ENCODE measurements around the gene RASSF10. TPM values are rescaled to one million over a fixed set of nuclear protein-coding genes. Genes with fewer than 3 reads are reported as not detected.

Gene RASSF10
- total RNA-seq, 1 experiment from 2014 or later: not detected

DNA sequence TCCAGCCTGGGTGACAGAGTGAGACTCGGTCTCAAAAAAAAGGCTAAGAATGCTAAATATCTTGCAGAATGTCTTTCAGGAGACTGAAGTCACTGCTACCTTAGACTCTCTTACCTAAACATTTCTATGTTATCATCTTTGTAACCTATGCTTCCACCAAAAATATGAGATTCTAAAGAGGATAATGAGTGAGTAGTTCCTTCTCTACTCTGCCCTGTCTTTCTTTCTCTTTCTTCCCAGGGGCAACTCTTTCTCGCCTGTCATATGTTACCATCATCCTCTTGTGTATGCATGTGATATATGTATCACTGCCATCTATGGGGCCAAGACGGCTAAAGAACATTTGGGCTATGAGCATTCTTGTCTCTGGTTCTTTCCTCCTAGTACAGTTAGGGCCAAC is 9.0 kb upstream of the RASSF10 start:
- no peak for ATAC-seq
- RAD21 ChIA-PET (ENCODE audit: low non-redundant PET in 1 of 2, low total read pairs in 2 of 2, uncharacterized antibody in 2 of 2, unreplicated experiment in 2 of 2): no interaction called here
- Histone ChIP-seq H3K4me2 (ENCODE audit: low read length) (no peak overlapping the region), H3K9me3 (ENCODE audit: control insufficient read depth in 1 of 2, insufficient read depth in 1 of 2, low read depth in 1 of 2, low read length in 2 of 2) (no peaks in the 10 kb centered on the region), H3K4me3 (replicated peaks in 1 of 2; ENCODE audit: low read depth in 1 of 2, low read length in 2 of 2) (no peak overlapping the region), H3K79me2 (ENCODE audit: insufficient read depth, low read length) (no peaks in the 10 kb centered on the region), H3K27me3 (ENCODE audit: insufficient read depth, low read length) (no peaks in the 10 kb centered on the region), H3K4me1 (ENCODE audit: control insufficient read depth in 1 of 2, insufficient read depth in 2 of 2, low read length in 2 of 2) (no peaks in the 10 kb centered on the region), H3K9me2 (ENCODE audit: insufficient read depth) (no peaks in the 10 kb centered on the region), H4K20me1 (ENCODE audit: insufficient read depth) (no peaks in the 10 kb centered on the region), H2AFZ (ENCODE audit: low read depth, low read length, poor library complexity, severe bottlenecking) (no peak overlapping the region), H3K27ac (ENCODE audit: low read depth, low read length) (no peak overlapping the region), H3K9ac (ENCODE audit: low read length) (no peak overlapping the region), H3K36me3 (ENCODE audit: control insufficient read depth in 1 of 2, insufficient read depth in 2 of 2, low read length in 2 of 2) (no peaks in the 10 kb centered on the region)
- intact Hi-C loops (cut with micrococcal nuclease): no loop called here
- CTCF ChIA-PET: no interaction called here
- TF ChIP-seq JUND (IDR thresholded peaks at IDR 0.05) (no peak), CEBPB (IDR thresholded peaks at IDR 0.05; ENCODE audit: low read depth) (no peak), ELF1 (IDR thresholded peaks at IDR 0.05; ENCODE audit: borderline replicate concordance, low read depth) (no peak), ZNF274 (IDR thresholded peaks at IDR 0.05; ENCODE audit: low read depth, low read length) (no peak)
- TF ChIP-seq, protein P1, sequence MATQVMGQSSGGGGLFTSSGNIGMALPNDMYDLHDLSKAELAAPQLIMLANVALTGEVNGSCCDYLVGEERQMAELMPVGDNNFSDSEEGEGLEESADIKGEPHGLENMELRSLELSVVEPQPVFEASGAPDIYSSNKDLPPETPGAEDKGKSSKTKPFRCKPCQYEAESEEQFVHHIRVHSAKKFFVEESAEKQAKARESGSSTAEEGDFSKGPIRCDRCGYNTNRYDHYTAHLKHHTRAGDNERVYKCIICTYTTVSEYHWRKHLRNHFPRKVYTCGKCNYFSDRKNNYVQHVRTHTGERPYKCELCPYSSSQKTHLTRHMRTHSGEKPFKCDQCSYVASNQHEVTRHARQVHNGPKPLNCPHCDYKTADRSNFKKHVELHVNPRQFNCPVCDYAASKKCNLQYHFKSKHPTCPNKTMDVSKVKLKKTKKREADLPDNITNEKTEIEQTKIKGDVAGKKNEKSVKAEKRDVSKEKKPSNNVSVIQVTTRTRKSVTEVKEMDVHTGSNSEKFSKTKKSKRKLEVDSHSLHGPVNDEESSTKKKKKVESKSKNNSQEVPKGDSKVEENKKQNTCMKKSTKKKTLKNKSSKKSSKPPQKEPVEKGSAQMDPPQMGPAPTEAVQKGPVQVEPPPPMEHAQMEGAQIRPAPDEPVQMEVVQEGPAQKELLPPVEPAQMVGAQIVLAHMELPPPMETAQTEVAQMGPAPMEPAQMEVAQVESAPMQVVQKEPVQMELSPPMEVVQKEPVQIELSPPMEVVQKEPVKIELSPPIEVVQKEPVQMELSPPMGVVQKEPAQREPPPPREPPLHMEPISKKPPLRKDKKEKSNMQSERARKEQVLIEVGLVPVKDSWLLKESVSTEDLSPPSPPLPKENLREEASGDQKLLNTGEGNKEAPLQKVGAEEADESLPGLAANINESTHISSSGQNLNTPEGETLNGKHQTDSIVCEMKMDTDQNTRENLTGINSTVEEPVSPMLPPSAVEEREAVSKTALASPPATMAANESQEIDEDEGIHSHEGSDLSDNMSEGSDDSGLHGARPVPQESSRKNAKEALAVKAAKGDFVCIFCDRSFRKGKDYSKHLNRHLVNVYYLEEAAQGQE (IDR thresholded peaks at IDR 0.05; ENCODE audit: low read depth): no peak
- TF ChIP-seq, protein P2, sequence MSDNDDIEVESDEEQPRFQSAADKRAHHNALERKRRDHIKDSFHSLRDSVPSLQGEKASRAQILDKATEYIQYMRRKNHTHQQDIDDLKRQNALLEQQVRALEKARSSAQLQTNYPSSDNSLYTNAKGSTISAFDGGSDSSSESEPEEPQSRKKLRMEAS (IDR thresholded peaks at IDR 0.05): no peak
- TF ChIP-seq, protein P3, sequence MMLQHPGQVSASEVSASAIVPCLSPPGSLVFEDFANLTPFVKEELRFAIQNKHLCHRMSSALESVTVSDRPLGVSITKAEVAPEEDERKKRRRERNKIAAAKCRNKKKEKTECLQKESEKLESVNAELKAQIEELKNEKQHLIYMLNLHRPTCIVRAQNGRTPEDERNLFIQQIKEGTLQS (IDR thresholded peaks at IDR 0.05): no peak
- no peak for DNase-seq (ENCODE audit: low read depth, low spot score)
- no TSS peak for BruUV-seq (replicated peaks)
- POLR2A ChIA-PET: no interaction called here

All from HCT116 (cell line).